Keratinocyte (primary cell): ENCODE data around the gene CORO1C. TPM values are rescaled to one million over a fixed set of nuclear protein-coding genes. Genes with fewer than 3 reads are reported as not detected.

Experiments used
- DNase-seq: peaks from one replicate; pipeline ENCODE4 v3.0.0-alpha.2; 2011; ENCODE audit warnings: low read depth, missing footprints, low spot score
- FAIRE-seq: peaks from 2 replicates; lab custom pipeline; 2011; peaks lifted over from hg19 to GRCh38; lab: Jason Lieb, UNC
- H2AFZ ChIP-seq: 2 replicates; pipeline ENCODE4 v1.6.0; 2012; ENCODE audit warnings: low read length, control low read depth, inconsistent platforms; ENCODE audit not compliant: control insufficient read depth
- H3K27ac ChIP-seq: 2 replicates; pipeline ENCODE4 v1.5.1; 2011; ENCODE audit warnings: low read length; ENCODE audit not compliant: control insufficient read depth, insufficient read depth
- H3K27me3 ChIP-seq: 3 replicates; pipeline ENCODE4 v1.6.0; 2011; ENCODE audit warnings: low read length; ENCODE audit not compliant: control insufficient read depth, insufficient read depth; ENCODE audit errors: extremely low read depth
- H3K36me3 ChIP-seq, 2 experiments: 2 replicates in 1 of 2; 3 replicates in 1 of 2; pipeline ENCODE4 v1.5.1; 2011; ENCODE audit warnings: low read length in 2 of 2, mild to moderate bottlenecking in 1 of 2; ENCODE audit not compliant: control insufficient read depth in 2 of 2, insufficient read depth in 2 of 2; ENCODE audit errors: extremely low read depth in 1 of 2
- H3K4me1 ChIP-seq: 3 replicates; pipeline ENCODE4 v1.5.1; 2011; ENCODE audit warnings: low read length; ENCODE audit not compliant: control insufficient read depth, insufficient read depth; ENCODE audit errors: extremely low read depth
- H3K4me2 ChIP-seq: 3 replicates; pipeline ENCODE4 v1.6.0; 2011; ENCODE audit warnings: low read depth, low read length; ENCODE audit not compliant: control insufficient read depth, insufficient read depth; ENCODE audit errors: extremely low read depth
- H3K4me3 ChIP-seq, 3 experiments: fragments of 200-600 bp in 1 of 3; sonication (generic) in 1 of 3; 2 replicates in 2 of 3; 3 replicates in 1 of 3; pipeline ENCODE4 v1.5.1; 2011 to 2016; ENCODE audit warnings: low read length in 3 of 3, mild to moderate bottlenecking in 3 of 3, control low read depth in 2 of 3, inconsistent platforms in 1 of 3, low read depth in 1 of 3, mixed read lengths in 1 of 3, mixed run types in 1 of 3, moderate library complexity in 1 of 3; ENCODE audit not compliant: control insufficient read depth in 2 of 3, insufficient read depth in 2 of 3; ENCODE audit errors: extremely low read depth in 1 of 3
- H3K79me2 ChIP-seq: 2 replicates; pipeline ENCODE4 v1.6.0; 2012; ENCODE audit warnings: low read length; ENCODE audit not compliant: control insufficient read depth, insufficient read depth
- H3K9ac ChIP-seq: 3 replicates; pipeline ENCODE4 v1.6.0; 2011; ENCODE audit warnings: low read length; ENCODE audit not compliant: control insufficient read depth, insufficient read depth; ENCODE audit errors: extremely low read depth
- H3K9me1 ChIP-seq: 3 replicates; pipeline ENCODE4 v1.6.0; 2011; ENCODE audit warnings: low read length; ENCODE audit not compliant: control insufficient read depth, insufficient read depth; ENCODE audit errors: extremely low read depth
- H3K9me3 ChIP-seq: 2 replicates; pipeline ENCODE4 v1.5.1; 2012; ENCODE audit warnings: low read depth, low read length; ENCODE audit not compliant: control insufficient read depth
- H4K20me1 ChIP-seq: 3 replicates; pipeline ENCODE4 v1.6.0; 2011; ENCODE audit warnings: low read length; ENCODE audit not compliant: control insufficient read depth, insufficient read depth; ENCODE audit errors: extremely low read depth
- CTCF ChIP-seq, 3 experiments: IDR thresholded peaks in 1 of 3; conservative IDR thresholded peaks in 1 of 3; optimal IDR thresholded peaks in 1 of 3; 2 replicates in 2 of 3; 3 replicates in 1 of 3; pipeline versions ENCODE3 to v1.5.1; 2011; ENCODE audit warnings: low read length in 3 of 3, mild to moderate bottlenecking in 3 of 3, moderate library complexity in 2 of 3, control low read depth in 1 of 3, inconsistent platforms in 1 of 3; ENCODE audit not compliant: insufficient read depth in 2 of 3; ENCODE audit errors: extremely low read depth in 1 of 3
- EZH2 ChIP-seq: IDR thresholded peaks from one replicate; pipeline ENCODE4 v1.6.1; 2012; ENCODE audit warnings: inconsistent platforms, mild to moderate bottlenecking, low read length, moderate library complexity
- dilution Hi-C: fragments of 300-500 bp; cut with MboI; formaldehyde crosslinking; loops from one replicate; pipeline ENCODE4 v1.7.0; 2020; ENCODE audit warnings: low sequenced_read_pairs; ENCODE audit not compliant: extremely low pct_ligation_motif_present
- polyA plus RNA-seq, 5 experiments: library from polyadenylated mRNA; depleted of rRNA in 3 of 5; stranded (reverse) in 3 of 5; stranded (forward) in 1 of 5; unstranded in 1 of 5; fragments of >200 nt; gene quantifications; 1 replicate in 1 of 5; 2 replicates in 3 of 5; 3 replicates in 1 of 5; pipeline versions ENCODE4 v1.2.1 to v1.2.3, GENCODE V29; 2011 to 2012; ENCODE audit warnings: missing spikeins in 2 of 5, low read depth in 1 of 5, low replicate concordance in 1 of 5

The CORO1C gene
- polyA plus RNA-seq, 1 donor (not counting 4 experiments of a cell fraction or from before 2014, with no cell fraction given), result 283 TPM

GRCh38 chr12:108608616-108609015 is 122.7 kb downstream of the CORO1C start:
- no peaks in the 10 kb centered on the region for H3K9me3 ChIP-seq
- FAIRE-seq (no peak), DNase-seq (no peak)
- H3K4me2 ChIP-seq, result no peak overlapping the region
- no peaks in the 10 kb centered on the region for H3K9me1 ChIP-seq
- H3K27me3 ChIP-seq, result peaks cover 10% of the 10 kb centered on the region
- H3K27ac ChIP-seq, result no peak overlapping the region
- no peak for TF ChIP-seq CTCF (optimal IDR thresholded peaks at IDR 0.05 in 1 of 3, IDR thresholded peaks at IDR 0.05 in 1 of 3, conservative IDR thresholded peaks at IDR 0.05 in 1 of 3; ENCODE audit: extremely low read depth in 1 of 3, insufficient read depth in 2 of 3, low read length in 3 of 3)
- no peak for TF ChIP-seq EZH2
- H3K4me1 ChIP-seq, result peaks cover 6% of the 10 kb centered on the region
- no peaks in the 10 kb centered on the region for H3K36me3 ChIP-seq
- H3K9ac ChIP-seq, result no peak overlapping the region
- no peak overlapping the region for H2AFZ ChIP-seq
- H3K79me2 ChIP-seq, result no peaks in the 10 kb centered on the region
- H4K20me1 ChIP-seq, result no peaks in the 10 kb centered on the region
- dilution Hi-C loops, result no loop called here
- H3K4me3 ChIP-seq, result no peak overlapping the region

- H3K27ac ChIP-seq, result no peak overlapping the region
- peaks cover 6% of the 10 kb centered on the region for H3K4me1 ChIP-seq
- H4K20me1 ChIP-seq, result no peaks in the 10 kb centered on the region
- dilution Hi-C loops, result no loop called here
- no peaks in the 10 kb centered on the region for H3K9me1 ChIP-seq
- no peaks in the 10 kb centered on the region for H3K79me2 ChIP-seq
- no peak overlapping the region for H3K4me2 ChIP-seq
- TF ChIP-seq CTCF (optimal IDR thresholded peaks at IDR 0.05 in 1 of 3, IDR thresholded peaks at IDR 0.05 in 1 of 3, conservative IDR thresholded peaks at IDR 0.05 in 1 of 3; ENCODE audit: extremely low read depth in 1 of 3, insufficient read depth in 2 of 3, low read length in 3 of 3), result no peak
- no peak for TF ChIP-seq EZH2
- no peak overlapping the region for H3K4me3 ChIP-seq
- no peak overlapping the region for H2AFZ ChIP-seq
- FAIRE-seq (no peak), DNase-seq (no peak)
- no peak overlapping the region for H3K9ac ChIP-seq
- no peaks in the 10 kb centered on the region for H3K36me3 ChIP-seq
- H3K9me3 ChIP-seq, result no peaks in the 10 kb centered on the region
- peaks cover 10% of the 10 kb centered on the region for H3K27me3 ChIP-seq
Observed at GRCh38 chr12:108607981-108608600, 123.2 kb downstream of the CORO1C start.
